Epithelial cell of prostate (primary cell): ENCODE data around the gene RABL2B.

Experiments used
- DNase-seq: peaks from one replicate; pipeline ENCODE4 v3.0.0-alpha.2; 2011; ENCODE audit warnings: low read depth, low spot score
- H3K27ac ChIP-seq: fragments of 450-650 bp; 2 replicates; pipeline ENCODE4 v1.5.1; 2017; ENCODE audit warnings: mild to moderate bottlenecking

Gene RABL2B

DNA sequence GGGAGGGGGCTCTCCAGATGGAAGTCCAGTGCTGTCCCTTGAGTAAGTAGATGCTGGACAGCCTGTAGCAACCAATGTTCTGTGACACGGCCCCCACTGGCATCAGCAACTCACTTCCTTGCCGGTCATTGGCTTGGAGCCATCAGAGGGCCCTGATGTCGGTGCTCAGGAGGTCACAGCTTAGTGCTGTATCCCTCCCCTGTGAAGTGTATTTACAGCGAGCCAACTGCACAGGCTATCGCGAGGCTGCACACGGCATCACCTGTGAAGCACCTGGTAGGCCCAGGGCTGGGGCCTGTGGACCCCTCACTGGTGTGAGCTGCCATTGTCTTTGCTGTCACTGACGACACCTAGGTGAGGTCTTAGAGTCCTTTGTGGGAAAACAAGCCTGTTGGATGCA, 58.8 kb downstream of the RABL2B start:
- no peak for DNase-seq
- H3K27ac ChIP-seq, result no peak overlapping the region

- H3K27ac ChIP-seq, result no peak overlapping the region
- no peak for DNase-seq
Observed at GRCh38 chr22:50723991-50724390, 59.4 kb downstream of the RABL2B start.

DNA sequence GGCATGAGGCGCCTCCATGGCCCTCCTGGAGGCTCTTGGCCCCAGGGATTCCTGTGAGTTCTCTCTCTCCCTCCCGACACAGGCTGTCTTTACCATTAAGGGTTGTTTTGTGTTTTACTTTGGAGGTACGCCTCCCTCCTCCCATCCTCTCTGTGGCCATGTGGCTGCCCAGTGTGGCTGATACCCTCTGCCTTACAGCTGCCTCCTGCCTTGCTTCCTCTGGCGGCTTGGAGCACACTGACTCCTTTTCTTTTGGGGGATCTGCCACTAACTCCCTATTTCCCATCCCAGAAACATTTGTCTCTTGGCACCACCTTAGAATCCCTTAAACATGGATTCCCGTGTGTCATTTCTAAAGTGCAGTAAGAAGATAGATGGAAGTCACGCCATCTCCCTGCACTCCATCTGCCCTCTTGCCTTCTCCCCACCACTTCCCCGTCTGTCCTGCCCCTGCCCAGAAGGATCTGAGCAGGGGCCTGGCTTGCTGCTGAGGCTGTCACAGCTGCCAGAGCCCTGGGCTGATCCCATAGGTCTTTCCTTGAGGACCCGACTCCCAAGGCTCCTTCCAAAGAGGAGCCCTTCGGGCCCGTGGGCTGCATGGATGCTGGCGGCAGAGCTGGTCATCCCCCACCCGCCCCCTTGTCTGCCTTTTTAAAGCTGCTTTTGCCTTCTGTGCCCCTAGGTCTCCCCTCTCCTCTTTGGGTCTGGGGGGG, 60.6 kb downstream of the RABL2B start:
- no peak for DNase-seq
- H3K27ac ChIP-seq, result no peak overlapping the region

DNA sequence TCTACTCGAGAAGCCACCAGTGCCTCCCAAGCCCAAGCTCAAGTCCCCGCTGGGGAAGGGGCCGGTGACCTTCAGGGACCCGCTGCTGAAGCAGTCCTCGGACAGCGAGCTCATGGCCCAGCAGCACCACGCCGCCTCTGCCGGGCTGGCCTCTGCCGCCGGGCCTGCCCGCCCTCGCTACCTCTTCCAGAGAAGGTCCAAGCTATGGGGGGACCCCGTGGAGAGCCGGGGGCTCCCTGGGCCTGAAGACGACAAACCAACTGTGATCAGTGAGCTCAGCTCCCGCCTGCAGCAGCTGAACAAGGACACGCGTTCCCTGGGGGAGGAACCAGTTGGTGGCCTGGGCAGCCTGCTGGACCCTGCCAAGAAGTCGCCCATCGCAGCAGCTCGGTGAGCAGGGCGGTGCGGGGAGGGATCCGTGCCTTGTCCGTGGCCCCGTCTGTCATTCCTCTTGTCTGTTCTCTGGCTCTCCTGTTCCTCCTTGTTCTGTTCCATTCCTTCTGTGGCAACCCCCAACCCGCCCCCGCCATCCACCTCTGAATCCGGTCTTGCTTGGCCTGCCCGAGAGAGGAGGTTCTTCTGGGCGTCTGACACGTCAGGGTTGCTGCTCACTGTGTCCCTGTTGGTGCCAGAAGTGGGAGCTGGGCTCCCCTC, 61.3 kb downstream of the RABL2B start:
- no peak overlapping the region for H3K27ac ChIP-seq
- no peak for DNase-seq

GRCh38 chr22:50721257-50721844, 62.1 kb downstream of the RABL2B start:
- H3K27ac ChIP-seq, result no peak overlapping the region
- DNase-seq, result no peak

GRCh38 chr22:50720301-50721256, 62.9 kb downstream of the RABL2B start:
- no peak overlapping the region for H3K27ac ChIP-seq
- DNase-seq, result no peak

DNA sequence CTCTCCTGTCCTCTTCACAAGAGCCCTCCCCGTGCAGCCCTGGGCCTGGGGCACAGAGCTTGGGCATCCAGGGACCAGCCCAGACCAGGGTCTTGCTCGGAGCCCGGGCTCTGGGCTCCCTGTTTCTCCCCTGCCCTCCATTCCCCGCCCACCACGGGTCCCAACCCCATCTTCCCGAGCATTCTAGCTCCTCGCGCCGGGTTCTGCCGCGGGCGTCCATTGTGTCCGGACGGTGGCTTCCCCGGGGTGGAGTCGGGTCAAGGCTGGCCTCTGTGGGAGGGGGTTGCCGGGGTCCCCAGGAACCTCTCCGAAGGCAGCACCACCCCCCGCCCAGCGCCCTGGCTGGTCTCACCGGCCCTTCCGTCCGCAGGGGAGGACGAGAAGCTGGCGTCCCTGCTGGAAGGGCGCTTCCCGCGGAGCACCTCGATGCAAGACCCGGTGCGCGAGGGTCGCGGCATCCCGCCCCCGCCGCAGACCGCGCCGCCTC, 63.6 kb downstream of the RABL2B start:
- no peak overlapping the region for H3K27ac ChIP-seq
- DNase-seq, result no peak

- H3K27ac ChIP-seq, result no peak overlapping the region
- DNase-seq, result no peak
Observed at GRCh38 chr22:50718352-50718709, 65.1 kb downstream of the RABL2B start.

DNA sequence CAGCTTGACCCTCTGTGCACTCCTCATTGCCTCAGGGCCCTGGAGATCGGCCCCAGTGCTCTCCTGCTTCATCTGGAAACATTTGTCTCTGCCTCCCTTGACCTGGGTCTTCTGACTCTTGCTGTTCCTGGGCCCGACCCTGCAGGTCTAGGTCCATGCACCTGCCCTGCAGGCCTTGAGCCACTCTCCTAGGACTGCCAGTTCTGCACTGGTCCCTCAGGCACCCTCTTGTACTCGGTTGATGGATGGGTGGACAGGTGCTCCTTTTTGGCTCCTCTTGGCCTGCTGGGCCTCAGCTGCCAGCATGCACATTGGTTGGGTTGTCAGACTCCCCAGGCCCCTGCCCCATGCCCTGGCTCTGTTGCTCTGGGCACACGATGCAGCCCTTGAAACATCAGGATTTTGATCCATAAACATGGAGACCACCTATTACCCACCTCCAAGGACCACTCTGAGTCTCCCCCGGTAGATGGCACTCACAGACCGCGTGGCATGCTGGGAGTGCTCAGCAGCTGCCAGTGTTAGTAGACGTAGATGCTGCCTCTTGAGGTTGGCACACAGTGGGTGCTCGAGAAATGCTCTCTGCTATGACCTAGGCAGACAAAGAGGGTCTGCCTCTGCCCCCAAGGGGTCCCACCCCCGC, 65.6 kb downstream of the RABL2B start:
- H3K27ac ChIP-seq, result no peak overlapping the region

More for the DNA sequence above, 65.6 kb downstream of the RABL2B start:
- DNase-seq, result no peak
